Stimulated activated memory B cell treated with anti-CD40 and anti-IgM and Interleukin-4, amounts not matched to agents 10 μg/mL and 1 μg/mL and 100 μg/mL, for 72 hours (primary cell): ENCODE data around the gene ACKR3.

ENCODE experiments used
- ATAC-seq: fragments of 150-1000 bp; cut with Tn5 transposase; 2 replicates; pipeline ENCODE4 v1.10.0; 2021
- H3K27ac Mint-ChIP-seq: one replicate; pipeline ENCODE4 v1.8.0; 2022; ENCODE audit warnings: mild to moderate bottlenecking, mixed read lengths
- H3K27me3 Mint-ChIP-seq: one replicate; pipeline ENCODE4 v1.8.0; 2022; ENCODE audit warnings: mixed read lengths
- H3K36me3 Mint-ChIP-seq: one replicate; pipeline ENCODE4 v1.8.0; 2022; ENCODE audit warnings: mixed read lengths
- H3K4me1 Mint-ChIP-seq: one replicate; pipeline ENCODE4 v1.8.0; 2022; ENCODE audit warnings: mixed read lengths
- H3K4me3 Mint-ChIP-seq: one replicate; pipeline ENCODE4 v1.8.0; 2022; ENCODE audit warnings: mild to moderate bottlenecking, moderate library complexity, mixed read lengths
- H3K9me3 Mint-ChIP-seq: one replicate; pipeline ENCODE4 v1.8.0; 2022; ENCODE audit warnings: mixed read lengths

The ACKR3 gene

GRCh38 chr2:236569573-236569973 is at the start of gene ACKR3:
Gene ACKR3, plus strand, starts transcription at chr2:236569825. Its CDS starts 10,641 bp downstream, at chr2:236580466.
- Mint-ChIP-seq H3K9me3 (no peaks in the 10 kb centered on the region), H3K27ac (peak within 1 kb of the TSS; percentile 73)

DNA sequence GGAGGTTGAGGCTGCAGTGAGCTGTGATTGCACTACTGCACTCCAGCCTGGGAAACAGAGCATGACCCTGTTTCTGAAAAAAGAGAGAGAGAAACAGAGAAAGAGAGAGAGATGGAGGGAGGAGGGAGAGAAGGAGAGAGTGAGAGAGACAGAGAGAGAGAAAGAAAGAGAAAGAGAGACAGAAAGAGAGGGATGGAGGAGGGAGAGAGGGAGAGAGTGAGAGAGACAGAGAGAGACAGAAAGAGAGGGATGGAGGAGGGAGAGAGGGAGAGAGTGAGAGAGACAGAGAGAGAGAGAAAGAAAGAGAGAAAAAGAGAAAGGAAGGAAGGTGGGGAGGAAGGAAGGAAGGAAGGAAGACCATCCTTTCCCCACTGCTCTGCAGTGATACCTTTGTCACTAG is 48.1 kb upstream of the ACKR3 start:
- ATAC-seq: no peak
- Mint-ChIP-seq H3K4me3 (no peak overlapping the region), H3K27me3 (no peaks in the 10 kb centered on the region), H3K27ac (peak overlapping the region; percentile 26), H3K4me1 (peaks cover 13% of the 10 kb centered on the region), H3K9me3 (no peaks in the 10 kb centered on the region), H3K36me3 (no peaks in the 10 kb centered on the region)

More at GRCh38 chr2:236569573-236569973, at the start of gene ACKR3:
- peak; percentile 96 for ATAC-seq
- peaks cover 8% of the 10 kb centered on the region for H3K36me3 Mint-ChIP-seq
- peaks cover 64% of the 10 kb centered on the region for H3K4me1 Mint-ChIP-seq
- H3K27me3 Mint-ChIP-seq: no peaks in the 10 kb centered on the region
- peak within 1 kb of the TSS; percentile 79 for H3K4me3 Mint-ChIP-seq

GRCh38 chr2:236523249-236523648 is 46.4 kb upstream of the ACKR3 start:
- Mint-ChIP-seq H3K4me1 (peaks cover 8% of the 10 kb centered on the region), H3K27ac (no peak overlapping the region), H3K27me3 (no peaks in the 10 kb centered on the region), H3K9me3 (no peaks in the 10 kb centered on the region), H3K4me3 (no peak overlapping the region), H3K36me3 (no peaks in the 10 kb centered on the region)
- no peak for ATAC-seq

GRCh38 chr2:236525411-236525997 is 44.1 kb upstream of the ACKR3 start:
- ATAC-seq: no peak
- Mint-ChIP-seq H3K27ac (no peak overlapping the region), H3K9me3 (no peaks in the 10 kb centered on the region), H3K27me3 (no peaks in the 10 kb centered on the region), H3K36me3 (no peaks in the 10 kb centered on the region), H3K4me1 (peaks cover 8% of the 10 kb centered on the region), H3K4me3 (no peak overlapping the region)

DNA sequence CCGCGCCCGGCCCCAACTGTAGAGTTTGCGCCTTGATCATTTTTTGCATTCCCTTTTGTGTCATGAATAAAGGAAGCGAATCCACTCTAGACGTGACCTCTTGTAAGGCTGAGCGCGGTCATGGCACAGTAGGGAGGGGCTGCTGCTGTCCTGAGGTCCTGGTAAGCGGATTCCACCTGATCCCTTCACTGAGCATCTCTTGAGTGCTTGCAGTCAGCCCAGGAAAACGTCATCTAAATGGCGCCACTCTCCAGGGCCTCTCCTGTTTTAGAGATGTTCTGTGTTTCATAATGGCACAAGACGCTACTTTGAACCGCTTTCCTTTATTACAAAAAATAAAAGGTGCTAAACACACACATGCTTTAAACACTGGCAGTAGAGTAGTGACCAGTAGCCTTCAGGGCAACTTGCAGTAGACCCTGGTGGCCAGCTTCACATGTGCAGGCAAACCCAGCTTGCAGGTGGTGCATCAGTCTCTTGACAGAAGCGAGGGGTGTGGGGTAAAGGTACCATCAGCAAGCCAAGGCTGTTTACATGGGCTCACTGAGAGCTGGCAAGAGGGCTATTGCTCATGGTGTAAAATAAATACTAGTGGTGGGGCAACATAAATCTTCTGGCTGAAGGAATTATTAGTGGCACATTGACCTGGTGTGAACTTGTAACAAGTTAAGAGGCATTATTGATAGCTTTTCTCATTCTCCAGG is 43.0 kb upstream of the ACKR3 start:
- Mint-ChIP-seq H3K27me3 (no peaks in the 10 kb centered on the region), H3K36me3 (no peaks in the 10 kb centered on the region), H3K9me3 (no peaks in the 10 kb centered on the region), H3K4me3 (no peak overlapping the region), H3K4me1 (peaks cover 3% of the 10 kb centered on the region), H3K27ac (no peak overlapping the region)
- ATAC-seq: no peak

- no peak overlapping the region for H3K27ac Mint-ChIP-seq
- H3K4me1 Mint-ChIP-seq: no peaks in the 10 kb centered on the region
- H3K27me3 Mint-ChIP-seq: no peaks in the 10 kb centered on the region
- H3K36me3 Mint-ChIP-seq: no peaks in the 10 kb centered on the region
- H3K9me3 Mint-ChIP-seq: no peaks in the 10 kb centered on the region
- no peak for ATAC-seq
- no peak overlapping the region for H3K4me3 Mint-ChIP-seq
Measured at GRCh38 chr2:236527159-236527630, 42.4 kb upstream of the ACKR3 start.

DNA sequence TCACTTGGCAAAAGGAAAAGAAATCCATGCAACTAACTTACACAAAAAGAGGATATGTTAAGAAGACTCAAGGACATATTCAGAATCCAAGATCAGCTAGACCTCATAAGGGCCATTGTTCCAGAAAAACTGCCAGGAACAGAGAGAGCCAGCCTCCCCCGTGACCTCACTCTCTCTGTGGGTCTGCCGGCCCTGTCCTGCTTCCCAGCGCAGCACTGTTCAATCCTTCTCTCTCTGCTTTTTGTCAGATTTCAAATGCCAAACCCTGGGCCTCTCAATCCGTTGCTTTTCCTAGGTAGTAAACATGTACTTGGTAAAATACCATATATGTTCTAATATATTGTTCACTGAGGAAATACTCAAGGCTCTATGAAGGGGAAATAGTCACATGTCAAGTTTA is 40.0 kb upstream of the ACKR3 start:
- ATAC-seq: no peak
- H3K9me3 Mint-ChIP-seq: no peaks in the 10 kb centered on the region
- no peak overlapping the region for H3K27ac Mint-ChIP-seq
- H3K27me3 Mint-ChIP-seq: no peaks in the 10 kb centered on the region
- no peak overlapping the region for H3K4me3 Mint-ChIP-seq
- no peaks in the 10 kb centered on the region for H3K36me3 Mint-ChIP-seq
- H3K4me1 Mint-ChIP-seq: no peaks in the 10 kb centered on the region

GRCh38 chr2:236530512-236530911 is 39.1 kb upstream of the ACKR3 start:
- Mint-ChIP-seq H3K4me3 (no peak overlapping the region), H3K36me3 (no peaks in the 10 kb centered on the region), H3K9me3 (no peaks in the 10 kb centered on the region), H3K27me3 (no peaks in the 10 kb centered on the region), H3K4me1 (peaks cover 3% of the 10 kb centered on the region), H3K27ac (no peak overlapping the region)
- no peak for ATAC-seq

GRCh38 chr2:236531195-236531594 is 38.4 kb upstream of the ACKR3 start:
- Mint-ChIP-seq H3K27ac (no peak overlapping the region), H3K4me3 (no peak overlapping the region), H3K27me3 (no peaks in the 10 kb centered on the region), H3K4me1 (peaks cover 10% of the 10 kb centered on the region), H3K9me3 (no peaks in the 10 kb centered on the region), H3K36me3 (no peaks in the 10 kb centered on the region)
- ATAC-seq: no peak

GRCh38 chr2:236531996-236532395 is 37.6 kb upstream of the ACKR3 start:
- no peak overlapping the region for H3K4me3 Mint-ChIP-seq
- H3K36me3 Mint-ChIP-seq: no peaks in the 10 kb centered on the region
- H3K9me3 Mint-ChIP-seq: no peaks in the 10 kb centered on the region
- H3K27ac Mint-ChIP-seq: no peak overlapping the region
- H3K27me3 Mint-ChIP-seq: no peaks in the 10 kb centered on the region
- H3K4me1 Mint-ChIP-seq: peaks cover 18% of the 10 kb centered on the region
- ATAC-seq: no peak

- Mint-ChIP-seq H3K9me3 (no peaks in the 10 kb centered on the region), H3K36me3 (no peaks in the 10 kb centered on the region), H3K27me3 (no peaks in the 10 kb centered on the region), H3K4me3 (no peak overlapping the region), H3K4me1 (peaks cover 31% of the 10 kb centered on the region), H3K27ac (no peak overlapping the region)
- no peak for ATAC-seq
Measured at GRCh38 chr2:236533343-236533742, 36.3 kb upstream of the ACKR3 start.

GRCh38 chr2:236535024-236535423 is 34.6 kb upstream of the ACKR3 start:
- H3K27me3 Mint-ChIP-seq: no peaks in the 10 kb centered on the region
- ATAC-seq: no peak
- H3K27ac Mint-ChIP-seq: peak overlapping the region; percentile 60
- peaks cover 48% of the 10 kb centered on the region for H3K4me1 Mint-ChIP-seq
- H3K36me3 Mint-ChIP-seq: peaks cover 6% of the 10 kb centered on the region
- H3K9me3 Mint-ChIP-seq: peaks cover 4% of the 10 kb centered on the region
- no peak overlapping the region for H3K4me3 Mint-ChIP-seq

- no peaks in the 10 kb centered on the region for H3K27me3 Mint-ChIP-seq
- H3K9me3 Mint-ChIP-seq: peaks cover 10% of the 10 kb centered on the region
- H3K4me3 Mint-ChIP-seq: peak overlapping the region; percentile 56
- H3K36me3 Mint-ChIP-seq: peaks cover 14% of the 10 kb centered on the region
- peak; percentile 76 for ATAC-seq
- peaks cover 56% of the 10 kb centered on the region for H3K4me1 Mint-ChIP-seq
- peak overlapping the region; percentile 50 for H3K27ac Mint-ChIP-seq
Measured at GRCh38 chr2:236536727-236537398, 32.8 kb upstream of the ACKR3 start.

GRCh38 chr2:236538242-236538641 is 31.4 kb upstream of the ACKR3 start:
- peaks cover 16% of the 10 kb centered on the region for H3K36me3 Mint-ChIP-seq
- peaks cover 11% of the 10 kb centered on the region for H3K9me3 Mint-ChIP-seq
- H3K27ac Mint-ChIP-seq: peak overlapping the region; percentile 50
- peak overlapping the region; percentile 68 for H3K4me3 Mint-ChIP-seq
- H3K4me1 Mint-ChIP-seq: peaks cover 63% of the 10 kb centered on the region
- peak; percentile 18 for ATAC-seq
- no peaks in the 10 kb centered on the region for H3K27me3 Mint-ChIP-seq

DNA sequence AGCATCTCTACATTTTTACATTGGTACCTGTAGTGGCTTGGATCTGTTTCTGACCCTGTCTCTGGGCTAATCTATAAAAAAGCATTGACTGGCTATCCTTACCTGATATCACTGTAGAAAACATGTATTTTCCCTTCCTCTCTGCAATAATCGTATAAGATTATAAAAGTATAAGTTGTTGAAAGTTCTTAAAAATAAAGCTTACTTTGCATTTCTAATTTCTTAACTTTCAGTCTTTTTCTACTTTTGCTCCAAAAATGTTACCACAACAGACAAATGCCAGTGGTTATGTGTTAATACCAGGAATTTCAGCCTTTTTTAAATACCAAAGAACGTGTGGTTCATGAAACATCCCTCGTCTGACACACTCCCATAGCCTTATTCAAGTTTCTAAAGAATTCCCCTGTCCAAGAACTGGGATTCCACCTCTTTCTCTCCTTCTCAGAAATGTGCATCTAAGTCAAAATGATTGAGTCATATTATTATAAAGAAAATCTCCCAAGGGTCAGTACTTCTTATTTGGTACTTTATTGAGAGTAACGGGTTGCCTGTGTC is 28.5 kb upstream of the ACKR3 start:
- Mint-ChIP-seq H3K36me3 (peaks cover 16% of the 10 kb centered on the region), H3K27ac (peak overlapping the region; percentile 48), H3K4me1 (peaks cover 80% of the 10 kb centered on the region), H3K4me3 (no peak overlapping the region), H3K9me3 (peaks cover 11% of the 10 kb centered on the region), H3K27me3 (no peaks in the 10 kb centered on the region)
- no peak for ATAC-seq
